ENCODE data around the gene DISC1.
"Not testable (repeated sequence)": the region's sequence is repeated elsewhere in the genome, so short reads cannot be mapped to it uniquely, and the experiment has no call there.

DISC1 gene

GRCh38 chr1:231964961-231965360 lies 338.4 kb downstream of the DISC1 start:
- Histone ChIP-seq H3K36me3 (replicated peaks; ENCODE audit: low read depth, low read length) (no peaks in the 10 kb centered on the region), H3K9ac (ENCODE audit: low read length) (no peak overlapping the region), H3K4me1 (ENCODE audit: low read length) (no peaks in the 10 kb centered on the region), H3K27ac (ENCODE audit: low read length) (no peak overlapping the region), H4K20me1 (ENCODE audit: insufficient read depth, low read length) (no peaks in the 10 kb centered on the region), H3K4me2 (ENCODE audit: low read length) (no peak overlapping the region), H2AFZ (ENCODE audit: low read depth, low read length) (no peak overlapping the region), H3K27me3 (ENCODE audit: low read depth, low read length) (0 out of 2 replicates have a peak, but pooled peaks cover 5% of the 10 kb centered on the region), H3K79me2 (ENCODE audit: low read length) (no peaks in the 10 kb centered on the region), H3K9me3 (ENCODE audit: insufficient read depth, low read length) (no peaks in the 10 kb centered on the region), H3K4me3 (ENCODE audit: low read length) (no peak overlapping the region)
- no peak for TF ChIP-seq EZH2phosphoT487 (IDR thresholded peaks at IDR 0.05; ENCODE audit: low read depth)
- TF ChIP-seq, protein P1, sequence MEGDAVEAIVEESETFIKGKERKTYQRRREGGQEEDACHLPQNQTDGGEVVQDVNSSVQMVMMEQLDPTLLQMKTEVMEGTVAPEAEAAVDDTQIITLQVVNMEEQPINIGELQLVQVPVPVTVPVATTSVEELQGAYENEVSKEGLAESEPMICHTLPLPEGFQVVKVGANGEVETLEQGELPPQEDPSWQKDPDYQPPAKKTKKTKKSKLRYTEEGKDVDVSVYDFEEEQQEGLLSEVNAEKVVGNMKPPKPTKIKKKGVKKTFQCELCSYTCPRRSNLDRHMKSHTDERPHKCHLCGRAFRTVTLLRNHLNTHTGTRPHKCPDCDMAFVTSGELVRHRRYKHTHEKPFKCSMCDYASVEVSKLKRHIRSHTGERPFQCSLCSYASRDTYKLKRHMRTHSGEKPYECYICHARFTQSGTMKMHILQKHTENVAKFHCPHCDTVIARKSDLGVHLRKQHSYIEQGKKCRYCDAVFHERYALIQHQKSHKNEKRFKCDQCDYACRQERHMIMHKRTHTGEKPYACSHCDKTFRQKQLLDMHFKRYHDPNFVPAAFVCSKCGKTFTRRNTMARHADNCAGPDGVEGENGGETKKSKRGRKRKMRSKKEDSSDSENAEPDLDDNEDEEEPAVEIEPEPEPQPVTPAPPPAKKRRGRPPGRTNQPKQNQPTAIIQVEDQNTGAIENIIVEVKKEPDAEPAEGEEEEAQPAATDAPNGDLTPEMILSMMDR (IDR thresholded peaks at IDR 0.05; ENCODE audit: low read depth, low read length) = no peak

DNA sequence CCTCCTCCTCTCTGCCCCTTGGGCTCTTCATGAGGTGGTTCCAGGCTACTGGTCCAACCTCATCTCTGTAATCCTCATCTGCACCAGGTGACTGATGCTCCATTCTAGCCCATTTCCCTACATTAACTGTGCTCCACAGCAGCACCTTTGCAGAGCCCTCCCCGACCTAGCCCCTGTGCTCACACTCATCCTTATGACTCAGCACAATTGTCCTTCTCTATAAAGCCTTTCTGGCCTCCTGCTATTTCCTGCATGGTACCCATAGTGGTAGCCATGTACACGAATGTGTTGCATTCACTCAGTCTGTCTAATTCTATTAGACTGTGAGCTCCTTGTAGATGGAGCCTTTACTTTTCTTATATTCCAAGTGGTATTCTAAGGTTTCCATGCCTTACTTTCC lies 339.0 kb downstream of the DISC1 start:
- Histone ChIP-seq H3K9ac (ENCODE audit: low read length) (no peak overlapping the region), H4K20me1 (ENCODE audit: insufficient read depth, low read length) (no peaks in the 10 kb centered on the region), H3K4me3 (ENCODE audit: low read length) (no peak overlapping the region), H3K27me3 (ENCODE audit: low read depth, low read length) (0 out of 2 replicates have a peak, but pooled peaks cover 5% of the 10 kb centered on the region), H3K27ac (ENCODE audit: low read length) (no peak overlapping the region), H3K36me3 (replicated peaks; ENCODE audit: low read depth, low read length) (no peaks in the 10 kb centered on the region), H3K4me1 (ENCODE audit: low read length) (no peaks in the 10 kb centered on the region), H3K9me3 (ENCODE audit: insufficient read depth, low read length) (no peaks in the 10 kb centered on the region), H2AFZ (ENCODE audit: low read depth, low read length) (no peak overlapping the region), H3K79me2 (ENCODE audit: low read length) (no peaks in the 10 kb centered on the region), H3K4me2 (ENCODE audit: low read length) (no peak overlapping the region)
- TF ChIP-seq EZH2phosphoT487 (IDR thresholded peaks at IDR 0.05; ENCODE audit: low read depth) = no peak

DNA sequence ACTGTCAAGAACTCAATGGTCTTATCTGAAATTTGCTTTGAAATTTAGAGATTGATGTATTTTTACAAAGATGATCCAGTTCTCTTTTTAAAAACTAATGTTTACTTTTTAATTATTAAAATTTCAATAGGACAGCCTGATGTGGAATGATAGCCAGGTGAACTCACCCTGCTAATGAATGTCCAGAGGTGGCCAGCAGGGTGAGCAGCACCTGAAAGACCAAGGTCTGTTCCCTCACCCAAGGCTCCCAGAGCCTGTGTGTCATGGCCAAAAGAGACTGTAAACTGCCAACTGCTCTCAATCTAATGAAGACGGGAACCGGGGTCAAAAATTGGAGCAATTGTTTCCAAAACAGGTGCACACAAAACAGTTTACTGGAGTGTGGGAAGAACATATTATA lies 340.4 kb downstream of the DISC1 start:
- H2AFZ ChIP-seq (ENCODE audit: low read depth, low read length) = no peak overlapping the region
- no peaks in the 10 kb centered on the region for H3K9me3 ChIP-seq (ENCODE audit: insufficient read depth, low read length)
- H3K36me3 ChIP-seq (replicated peaks; ENCODE audit: low read depth, low read length) = no peaks in the 10 kb centered on the region
- H3K4me1 ChIP-seq (ENCODE audit: low read length) = no peaks in the 10 kb centered on the region
- no peak overlapping the region for H3K9ac ChIP-seq (ENCODE audit: low read length)
- H3K79me2 ChIP-seq (ENCODE audit: low read length) = no peaks in the 10 kb centered on the region
- H3K27ac ChIP-seq (ENCODE audit: low read length) = no peak overlapping the region
- 0 out of 2 replicates have a peak, but pooled peaks cover 5% of the 10 kb centered on the region for H3K27me3 ChIP-seq (ENCODE audit: low read depth, low read length)
- H3K4me2 ChIP-seq (ENCODE audit: low read length) = no peak overlapping the region
- H4K20me1 ChIP-seq (ENCODE audit: insufficient read depth, low read length) = no peaks in the 10 kb centered on the region
- TF ChIP-seq, protein P1 (IDR thresholded peaks at IDR 0.05; ENCODE audit: low read depth, low read length) = no peak
- no peak for TF ChIP-seq EZH2phosphoT487 (IDR thresholded peaks at IDR 0.05; ENCODE audit: low read depth)
- H3K4me3 ChIP-seq (ENCODE audit: low read length) = no peak overlapping the region

DNA sequence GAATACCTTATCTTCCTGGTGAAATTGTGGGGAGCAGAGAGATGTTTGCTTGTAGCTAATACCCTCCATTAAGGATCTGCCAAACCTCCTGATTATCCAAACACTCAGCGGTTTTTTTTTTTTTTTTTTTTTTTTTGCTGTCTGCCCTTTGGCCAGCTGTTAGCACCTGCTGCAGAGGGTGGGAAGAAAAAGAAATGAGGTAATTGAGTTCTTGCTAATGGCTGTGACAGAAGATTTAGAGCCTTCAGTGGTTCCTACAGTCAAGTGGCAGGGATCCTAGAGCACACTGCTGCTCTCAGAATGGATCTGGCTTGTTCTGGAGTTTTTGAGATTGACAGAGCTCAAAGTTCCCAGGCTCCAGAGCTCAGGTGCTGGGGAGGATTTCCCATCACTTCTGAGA lies 342.5 kb downstream of the DISC1 start:
- no peak overlapping the region for H3K4me3 ChIP-seq (ENCODE audit: low read length)

GRCh38 chr1:231969761-231970160 lies 343.2 kb downstream of the DISC1 start:
- H3K4me3 ChIP-seq (ENCODE audit: low read length); H3K9ac ChIP-seq (ENCODE audit: low read length); H3K9me3 ChIP-seq (ENCODE audit: insufficient read depth, low read length); H3K4me1 ChIP-seq (ENCODE audit: low read length); H2AFZ ChIP-seq (ENCODE audit: low read depth, low read length); H4K20me1 ChIP-seq (ENCODE audit: insufficient read depth, low read length); H3K27ac ChIP-seq (ENCODE audit: low read length); H3K4me2 ChIP-seq (ENCODE audit: low read length); H3K36me3 ChIP-seq (replicated peaks; ENCODE audit: low read depth, low read length); H3K79me2 ChIP-seq (ENCODE audit: low read length); H3K27me3 ChIP-seq (ENCODE audit: low read depth, low read length): not testable (repeated sequence)

More for the DNA sequence above, 342.5 kb downstream of the DISC1 start:
- H3K79me2 ChIP-seq (ENCODE audit: low read length) = no peaks in the 10 kb centered on the region
- H2AFZ ChIP-seq (ENCODE audit: low read depth, low read length) = no peak overlapping the region
- H3K4me1 ChIP-seq (ENCODE audit: low read length) = no peaks in the 10 kb centered on the region
- 0 out of 2 replicates have a peak, but pooled peaks cover 5% of the 10 kb centered on the region for H3K27me3 ChIP-seq (ENCODE audit: low read depth, low read length)
- H3K4me2 ChIP-seq (ENCODE audit: low read length) = no peak overlapping the region
- H3K9ac ChIP-seq (ENCODE audit: low read length) = no peak overlapping the region
- H4K20me1 ChIP-seq (ENCODE audit: insufficient read depth, low read length) = no peaks in the 10 kb centered on the region
- TF ChIP-seq EZH2phosphoT487 (IDR thresholded peaks at IDR 0.05; ENCODE audit: low read depth) = no peak
- TF ChIP-seq, protein P1 (IDR thresholded peaks at IDR 0.05; ENCODE audit: low read depth, low read length) = no peak
- no peaks in the 10 kb centered on the region for H3K36me3 ChIP-seq (replicated peaks; ENCODE audit: low read depth, low read length)
- no peaks in the 10 kb centered on the region for H3K9me3 ChIP-seq (ENCODE audit: insufficient read depth, low read length)
- H3K27ac ChIP-seq (ENCODE audit: low read length) = no peak overlapping the region
